CD4-positive, alpha-beta T cell treated with Interleukin-17A for 4 hours (primary cell): ENCODE data around the gene PKIG.
A peak's percentile ranks its signal among the peaks of the same experiment; 100 is the strongest.
"Not testable (repeated sequence)": the region's sequence is repeated elsewhere in the genome, so short reads cannot be mapped to it uniquely, and the experiment has no call there.

Experiments used
- DNase-seq: peaks from one replicate; pipeline ENCODE4 v3.0.0-alpha.2; 2020; ENCODE audit warnings: mixed read lengths

The PKIG gene

GRCh38 chr20:44572551-44573500 lies 9.6 kb upstream of the PKIG start:
- DNase-seq, result no peak

- DNase-seq, result no peak
These were observed 8.9 kb upstream of the PKIG start for GRCh38 chr20:44573501-44573869.

GRCh38 chr20:44574372-44574771 lies 8.0 kb upstream of the PKIG start:
- no peak for DNase-seq

- peak; percentile 15 for DNase-seq
These were observed 6.1 kb upstream of the PKIG start for GRCh38 chr20:44576297-44576696.

GRCh38 chr20:44579313-44580081 lies 2.9 kb upstream of the PKIG start:
- no peak for DNase-seq

DNA sequence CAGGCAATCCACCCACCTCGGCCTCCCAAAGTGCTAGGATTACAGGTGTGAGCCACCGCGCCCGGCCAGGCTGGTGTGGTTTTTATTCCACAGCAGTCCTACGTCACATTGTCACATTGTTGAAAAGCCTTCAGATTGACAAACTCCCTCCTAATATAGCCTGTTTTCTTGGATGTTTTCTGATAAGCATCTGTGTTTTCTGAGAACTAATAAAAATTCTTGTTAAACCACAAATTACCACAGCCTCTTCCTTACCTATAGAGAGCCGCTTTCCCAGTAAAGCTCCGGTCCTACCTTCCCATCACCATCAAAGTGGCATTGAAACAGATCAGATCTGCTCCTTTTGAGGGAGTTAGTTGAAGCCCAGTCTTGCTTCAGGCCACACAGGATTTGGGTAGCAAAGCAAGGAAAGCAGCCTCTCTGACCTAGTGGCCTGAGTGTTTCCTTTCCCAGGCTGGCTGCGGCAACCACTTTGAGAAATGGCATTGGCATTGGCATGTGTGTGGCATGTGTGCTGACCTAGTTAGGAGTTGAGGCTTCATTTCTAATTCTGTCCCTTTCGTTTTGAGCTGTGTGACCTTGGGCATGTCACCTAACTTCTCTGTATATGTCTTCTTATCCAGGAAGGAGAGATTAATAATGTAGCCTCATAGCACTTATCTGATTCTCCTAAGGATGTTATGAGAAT lies 1.7 kb upstream of the PKIG start:
- DNase-seq, result no peak

DNA sequence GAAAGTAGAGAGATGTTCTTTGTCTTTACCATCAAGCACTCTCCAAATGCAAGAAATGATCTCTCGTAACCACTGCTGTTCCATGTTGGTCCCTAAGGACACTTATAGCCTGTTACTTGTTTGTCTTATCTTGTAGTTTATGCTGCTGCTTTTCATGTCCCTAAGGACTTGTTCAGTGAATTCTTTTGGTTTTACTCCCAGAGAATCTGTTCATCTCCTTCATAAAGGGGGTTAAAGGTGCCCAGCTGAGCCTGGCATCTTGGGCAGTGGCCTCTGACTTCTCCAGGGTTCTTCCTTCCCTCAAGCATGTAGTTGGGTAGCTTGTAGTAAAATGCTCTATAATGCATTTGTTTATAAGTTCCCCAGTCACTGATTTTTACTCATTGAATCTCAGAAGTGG lies 864 bp upstream of the PKIG start:
- DNase-seq, result no peak

- DNase-seq, result no peak
These were observed 778 bp downstream of the PKIG start for GRCh38 chr20:44583157-44583556.

- no peak for DNase-seq
These were observed 1.8 kb downstream of the PKIG start for GRCh38 chr20:44584162-44584561.

DNA sequence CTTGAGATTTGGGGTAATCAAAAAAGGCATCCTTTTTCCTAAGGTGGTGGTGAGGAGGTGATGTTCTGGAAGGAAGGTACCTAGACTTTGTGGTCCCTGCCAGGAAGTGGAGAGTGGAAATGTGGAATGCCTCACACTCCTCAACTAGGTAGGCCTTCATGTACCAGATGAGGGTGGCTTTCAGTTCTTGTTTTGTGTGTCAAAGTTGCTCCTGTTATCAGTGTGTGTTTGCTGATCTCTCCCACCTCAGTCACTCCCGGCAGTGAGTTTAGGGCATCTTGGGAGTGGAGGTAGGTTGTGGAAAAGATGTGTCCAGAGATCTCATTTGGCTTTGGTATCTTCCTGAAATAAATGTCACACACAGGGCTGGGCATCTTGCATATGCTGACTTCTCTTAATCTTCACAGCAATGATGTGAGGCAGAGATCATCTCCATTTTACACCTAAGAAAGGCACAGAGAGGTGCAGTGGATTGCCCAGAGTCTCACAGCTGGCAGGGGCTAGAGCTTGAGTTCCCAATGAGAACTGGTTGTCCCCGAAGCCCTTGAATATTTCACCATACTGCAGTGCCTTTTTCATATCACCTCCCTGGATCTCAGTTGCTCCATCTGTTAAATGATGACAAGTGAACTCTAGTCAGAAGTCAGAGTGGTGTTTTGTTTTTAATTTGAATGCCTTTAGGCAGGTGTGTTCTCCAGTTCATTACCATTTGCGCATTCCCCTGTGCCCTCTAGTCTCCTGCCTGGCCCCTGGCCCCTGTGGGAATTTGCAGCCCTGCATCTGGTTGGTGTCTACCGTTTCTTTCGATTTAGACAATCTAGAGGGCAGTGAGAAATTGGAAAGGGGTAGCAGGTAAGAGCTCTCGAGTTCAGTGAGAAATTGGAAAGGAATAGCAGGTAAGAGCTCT lies 2.9 kb downstream of the PKIG start:
- no peak for DNase-seq

- no peak for DNase-seq
These were observed 4.0 kb downstream of the PKIG start for GRCh38 chr20:44586289-44586911.

GRCh38 chr20:44587035-44587980 lies 4.9 kb downstream of the PKIG start:
- no peak for DNase-seq

- DNase-seq, result not testable (repeated sequence)
These were observed 5.9 kb downstream of the PKIG start for GRCh38 chr20:44588321-44588720.

- DNase-seq, result no peak
These were observed 7.2 kb downstream of the PKIG start for GRCh38 chr20:44589537-44589936.

DNA sequence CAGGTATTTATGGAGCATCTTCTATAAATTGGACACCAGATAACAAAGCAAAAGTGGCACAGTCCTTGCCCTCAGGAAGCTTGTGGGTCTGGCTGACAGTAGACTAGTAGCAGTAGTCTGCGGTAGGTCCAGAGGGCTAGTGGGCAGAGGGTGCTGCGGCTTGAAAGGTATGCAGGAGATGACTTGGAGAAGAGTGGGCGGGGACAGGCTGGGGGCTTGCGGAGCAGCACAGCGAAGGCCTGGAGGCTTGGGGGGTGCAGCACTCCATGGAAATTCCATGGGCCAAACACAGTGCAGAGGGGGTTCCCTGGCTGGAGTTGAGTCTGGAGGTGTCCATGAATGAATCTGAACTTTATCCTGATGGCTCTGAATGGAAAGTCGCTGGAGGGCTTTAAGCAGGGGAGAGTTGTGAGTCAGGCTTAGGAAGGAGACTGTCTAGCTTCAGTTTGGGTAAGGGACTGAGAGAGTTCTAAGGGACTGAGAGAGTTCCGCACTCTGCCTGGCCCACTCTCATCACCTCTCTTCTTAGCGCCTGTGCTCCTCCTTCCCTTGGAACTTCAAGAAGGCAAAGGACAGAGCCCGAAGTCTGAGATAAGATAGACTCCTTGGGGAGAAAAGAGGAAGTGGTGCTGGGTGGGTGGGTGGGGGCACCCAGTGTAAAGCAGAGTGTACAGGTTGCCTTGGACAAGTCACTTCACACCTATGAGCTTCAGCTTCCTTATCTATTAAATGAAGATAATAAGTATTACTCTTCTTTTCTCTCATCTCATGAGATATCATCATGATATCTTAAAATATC lies 8.8 kb downstream of the PKIG start:
- DNase-seq, result no peak

DNA sequence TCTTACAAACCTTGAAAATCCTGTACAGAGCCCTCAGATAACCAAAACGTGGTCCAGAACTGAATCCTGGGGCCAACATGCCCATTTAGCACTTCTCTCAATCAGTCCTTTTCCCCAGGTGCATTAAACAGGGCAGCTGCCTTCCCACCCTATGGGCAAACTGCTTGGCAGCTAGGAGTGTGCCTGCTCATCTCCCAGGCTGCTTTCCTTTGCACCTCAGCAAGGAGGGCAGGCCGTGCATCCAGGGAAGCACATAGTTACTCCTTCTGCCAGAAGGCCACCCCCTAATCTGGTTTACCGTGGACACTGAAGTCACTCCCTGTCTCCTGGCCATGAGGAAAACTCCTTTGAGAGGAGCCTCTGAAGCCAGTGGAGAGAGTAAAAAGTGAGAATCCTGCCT lies 10.0 kb downstream of the PKIG start:
- DNase-seq, result no peak

DNA sequence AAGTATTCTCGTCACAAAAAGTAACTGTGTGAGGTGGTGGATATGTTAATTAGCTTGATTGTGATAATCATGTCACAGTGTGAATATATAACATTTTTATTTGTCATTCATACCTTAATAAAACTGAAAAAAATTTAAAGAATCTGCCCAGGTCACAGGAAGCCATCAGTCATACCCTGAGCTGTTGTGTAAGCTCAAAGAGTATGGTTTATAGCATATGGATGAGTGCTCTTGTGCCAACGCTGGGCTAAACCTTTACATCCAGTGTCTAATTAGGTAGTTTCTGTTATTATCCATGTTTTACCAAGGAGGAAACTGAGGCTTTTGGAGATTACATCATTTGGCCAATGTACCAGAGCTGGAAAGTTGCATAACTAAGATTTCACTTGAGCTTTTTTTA lies 11.4 kb downstream of the PKIG start:
- no peak for DNase-seq

DNA sequence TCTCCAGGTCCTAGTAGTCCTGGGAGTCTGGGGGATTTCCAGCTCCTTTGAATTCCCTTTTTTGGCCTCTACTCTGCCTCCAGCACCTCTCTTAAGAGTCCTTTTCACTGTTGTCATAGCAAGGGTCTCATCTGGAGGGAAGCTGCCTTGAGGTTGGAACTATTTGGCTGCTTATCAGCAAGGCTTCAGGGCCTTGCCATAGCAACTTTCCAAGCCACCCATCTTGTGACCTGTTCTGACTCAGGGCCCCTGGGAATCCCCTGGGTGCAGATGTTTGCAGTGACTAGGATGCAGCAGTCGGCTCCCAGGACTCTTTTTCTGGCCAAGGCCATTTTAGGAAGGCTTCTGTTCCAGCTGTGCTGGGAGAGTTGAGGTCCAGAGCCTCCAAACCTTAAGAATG lies 12.4 kb downstream of the PKIG start:
- no peak for DNase-seq

GRCh38 chr20:44596010-44596409 lies 13.6 kb downstream of the PKIG start:
- DNase-seq, result no peak

DNA sequence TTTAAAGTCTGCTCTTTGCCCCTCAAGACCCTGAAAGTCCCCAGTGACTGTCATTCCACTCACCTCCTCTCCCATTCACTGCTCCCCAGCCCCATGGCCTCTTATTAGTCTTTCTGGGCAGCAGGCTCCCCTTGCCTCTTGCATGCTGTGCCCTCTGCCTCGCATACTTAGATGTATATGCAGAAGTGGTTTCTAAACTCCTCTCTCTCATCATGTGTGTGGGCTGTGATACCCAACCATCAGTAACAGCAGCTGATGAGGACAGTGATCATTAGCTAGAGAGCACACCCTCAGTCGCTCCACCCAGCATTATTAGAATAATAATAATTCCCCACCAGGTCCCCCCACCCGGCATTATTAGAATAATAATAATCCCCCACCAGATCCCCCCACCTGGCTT lies 14.5 kb downstream of the PKIG start:
- DNase-seq, result no peak
